ENCODE results near the gene SPOCD1.

SPOCD1 gene

DNA sequence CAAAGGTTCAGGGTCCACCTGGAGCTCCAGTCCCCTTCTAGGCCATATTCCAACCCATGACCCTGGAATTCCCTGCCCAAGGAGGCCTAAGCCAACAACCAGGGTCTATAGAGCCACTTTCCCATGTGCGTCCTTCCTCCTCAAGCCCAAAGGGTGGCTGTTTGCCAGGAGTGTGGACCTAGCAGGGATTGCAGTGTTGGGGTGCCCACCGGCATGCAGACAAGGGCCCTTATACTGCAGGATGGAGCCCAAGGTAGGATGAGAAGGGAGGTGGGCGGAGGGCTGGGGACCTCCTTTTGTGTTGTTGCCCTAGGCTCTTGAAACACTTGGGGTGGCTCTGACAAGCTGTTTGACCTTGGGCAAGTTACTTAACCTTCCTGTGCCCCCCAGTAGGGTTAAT is 32.0 kb downstream of the SPOCD1 start:
- H3K4me3 ChIP-seq (ENCODE audit: low read depth, low read length): no peak overlapping the region
- CTCF ChIA-PET: interaction anchor here (1.1 to 2.0 kb wide), 4 partner anchors 8 to 180 kb away, joined by 3 to 8 read pairs (median 4); partner anchors contain the start of gene ADGRB2
- TF ChIP-seq, protein P1, sequence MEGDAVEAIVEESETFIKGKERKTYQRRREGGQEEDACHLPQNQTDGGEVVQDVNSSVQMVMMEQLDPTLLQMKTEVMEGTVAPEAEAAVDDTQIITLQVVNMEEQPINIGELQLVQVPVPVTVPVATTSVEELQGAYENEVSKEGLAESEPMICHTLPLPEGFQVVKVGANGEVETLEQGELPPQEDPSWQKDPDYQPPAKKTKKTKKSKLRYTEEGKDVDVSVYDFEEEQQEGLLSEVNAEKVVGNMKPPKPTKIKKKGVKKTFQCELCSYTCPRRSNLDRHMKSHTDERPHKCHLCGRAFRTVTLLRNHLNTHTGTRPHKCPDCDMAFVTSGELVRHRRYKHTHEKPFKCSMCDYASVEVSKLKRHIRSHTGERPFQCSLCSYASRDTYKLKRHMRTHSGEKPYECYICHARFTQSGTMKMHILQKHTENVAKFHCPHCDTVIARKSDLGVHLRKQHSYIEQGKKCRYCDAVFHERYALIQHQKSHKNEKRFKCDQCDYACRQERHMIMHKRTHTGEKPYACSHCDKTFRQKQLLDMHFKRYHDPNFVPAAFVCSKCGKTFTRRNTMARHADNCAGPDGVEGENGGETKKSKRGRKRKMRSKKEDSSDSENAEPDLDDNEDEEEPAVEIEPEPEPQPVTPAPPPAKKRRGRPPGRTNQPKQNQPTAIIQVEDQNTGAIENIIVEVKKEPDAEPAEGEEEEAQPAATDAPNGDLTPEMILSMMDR (IDR thresholded peaks at IDR 0.05; ENCODE audit: insufficient read depth, low read length, missing control alignments): no peak
- DNase-seq (ENCODE audit: low read depth, low spot score): no peak
- POLR2A ChIA-PET: no interaction called here

DNA sequence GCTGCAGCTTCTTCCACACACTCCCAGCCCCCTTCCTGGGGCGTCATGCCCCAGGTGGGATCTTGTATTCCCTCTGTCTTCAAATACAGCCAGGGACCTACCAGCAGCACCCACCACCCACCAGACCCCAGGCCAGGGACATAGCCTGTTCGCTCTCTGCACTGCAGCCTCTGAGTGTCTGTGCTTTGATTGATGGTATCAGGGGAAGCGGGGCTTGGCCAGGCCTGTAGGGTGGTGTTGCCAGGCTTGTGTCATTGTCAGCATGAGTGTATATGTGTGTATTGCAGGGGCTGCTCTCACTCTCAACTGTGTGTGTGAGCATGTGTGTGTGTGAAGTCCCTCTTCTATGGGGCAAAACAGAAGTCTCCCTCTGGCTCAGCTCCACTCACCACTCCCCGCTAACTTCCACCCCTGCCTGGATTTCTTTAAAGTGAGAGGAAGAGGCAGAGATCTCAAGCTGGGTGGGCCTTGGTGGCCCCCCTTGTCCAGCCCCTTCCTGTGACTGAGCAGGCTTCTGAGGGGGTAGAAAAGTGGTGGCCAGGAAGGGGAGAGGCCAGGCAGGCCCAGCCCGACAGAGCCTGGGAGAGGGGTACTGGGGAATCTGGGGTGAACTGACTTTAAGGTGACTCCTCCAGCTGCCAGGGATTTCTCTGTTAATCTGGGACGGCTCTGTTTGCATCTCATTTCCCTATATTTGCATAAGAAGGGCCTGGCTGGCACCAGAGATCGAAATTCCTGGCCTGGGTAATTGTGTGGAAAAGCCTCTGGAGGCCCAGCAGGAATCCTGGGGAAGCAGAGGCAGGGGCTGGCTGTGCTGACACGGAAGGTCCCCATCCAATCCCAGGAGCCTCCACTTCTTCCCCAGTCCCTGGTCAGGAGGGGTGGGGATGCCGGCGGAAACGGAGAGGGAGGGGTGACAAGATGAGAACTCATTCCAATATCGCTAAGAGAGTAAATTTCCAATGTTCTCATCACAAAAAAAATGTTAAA is 33.1 kb downstream of the SPOCD1 start:
- no peak overlapping the region for H3K4me3 ChIP-seq (ENCODE audit: low read depth, low read length)
- TF ChIP-seq, protein P1 (IDR thresholded peaks at IDR 0.05; ENCODE audit: insufficient read depth, low read length, missing control alignments): no peak
- DNase-seq (ENCODE audit: low read depth, low spot score): no peak
- ChIA-PET CTCF (interaction anchor here (0.8 to 1.4 kb wide), 6 partner anchors 9 to 180 kb away, joined by 3 to 4 read pairs (median 4); partner anchors contain the start of gene ADGRB2), POLR2A (no interaction called here)

DNA sequence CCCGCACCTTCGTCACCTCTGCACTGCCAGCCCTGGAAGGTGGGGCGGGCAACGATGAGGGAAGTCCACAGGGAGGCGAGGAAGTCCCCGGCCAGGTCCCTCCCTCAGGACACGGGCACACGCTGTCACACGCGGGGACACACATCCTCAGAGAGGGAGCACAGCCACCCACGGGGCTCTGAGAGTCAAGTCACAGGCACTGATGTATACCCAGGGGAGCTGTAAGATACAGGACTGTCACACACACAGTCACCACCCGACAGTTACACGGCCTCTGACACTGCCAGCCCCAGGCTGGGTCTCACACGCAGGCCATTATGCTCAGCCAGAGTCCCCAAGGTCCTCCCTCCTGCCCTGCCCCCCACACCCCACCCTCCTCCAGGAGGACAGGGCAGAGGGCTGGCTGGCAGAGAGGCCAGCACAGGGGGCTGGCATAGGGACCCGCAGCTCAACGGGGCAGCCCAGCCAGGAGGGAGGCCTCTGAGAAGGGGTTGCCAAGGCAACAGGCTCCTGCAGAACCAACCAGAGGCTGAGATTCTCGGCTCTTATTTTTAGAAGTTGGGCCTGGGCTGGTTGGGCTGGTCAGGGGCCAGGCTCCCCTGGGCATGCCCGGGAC is 34.0 kb downstream of the SPOCD1 start:
- ChIA-PET CTCF (interaction anchor here (0.8 to 1.4 kb wide), 4 partner anchors 19 to 185 kb away, joined by 3 to 4 read pairs (median 3); no protein-coding TSS in a partner anchor), POLR2A (no interaction called here)
- DNase-seq (ENCODE audit: low read depth, low spot score): no peak
- no peak overlapping the region for H3K4me3 ChIP-seq (ENCODE audit: low read depth, low read length)
- TF ChIP-seq, protein P1 (IDR thresholded peaks at IDR 0.05; ENCODE audit: insufficient read depth, low read length, missing control alignments): no peak

DNA sequence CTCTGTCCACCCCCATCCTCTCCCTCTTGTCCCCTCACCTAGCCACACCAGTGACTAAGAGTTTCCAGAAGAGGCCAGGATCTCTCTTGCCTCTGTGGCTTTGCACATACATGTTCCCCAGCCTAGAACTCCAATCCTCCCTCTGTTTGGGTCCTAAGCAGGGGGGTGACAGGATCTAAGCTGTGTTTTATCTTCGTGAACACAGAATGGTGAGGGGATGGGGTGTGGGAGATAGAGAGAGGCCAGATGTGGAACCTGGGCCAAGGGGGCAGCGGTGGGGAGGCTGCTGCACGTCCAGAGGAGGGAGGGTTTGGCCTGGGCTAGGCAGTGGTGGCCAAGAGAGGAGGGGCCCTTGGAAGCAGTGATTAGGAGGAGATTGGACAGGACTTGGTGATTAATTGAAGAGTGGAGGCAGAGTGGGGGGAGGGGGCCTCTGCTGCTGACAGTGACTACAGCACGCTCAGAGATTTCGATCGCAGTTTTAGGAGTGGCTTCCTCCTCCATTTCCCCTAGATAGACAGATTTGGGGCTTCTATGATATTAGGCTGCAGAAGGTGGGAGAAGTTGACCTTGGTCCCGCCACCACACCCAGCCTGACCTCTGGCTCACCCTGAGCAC is 34.6 kb downstream of the SPOCD1 start:
- TF ChIP-seq, protein P1 (IDR thresholded peaks at IDR 0.05; ENCODE audit: insufficient read depth, low read length, missing control alignments): no peak
- H3K4me3 ChIP-seq (ENCODE audit: low read depth, low read length): no peak overlapping the region
- CTCF ChIA-PET: interaction anchor here (0.8 to 1.0 kb wide), 2 partner anchors 18 to 185 kb away, joined by 3 read pairs; no protein-coding TSS in a partner anchor
- POLR2A ChIA-PET: no interaction called here
- no peak for DNase-seq (ENCODE audit: low read depth, low spot score)

DNA sequence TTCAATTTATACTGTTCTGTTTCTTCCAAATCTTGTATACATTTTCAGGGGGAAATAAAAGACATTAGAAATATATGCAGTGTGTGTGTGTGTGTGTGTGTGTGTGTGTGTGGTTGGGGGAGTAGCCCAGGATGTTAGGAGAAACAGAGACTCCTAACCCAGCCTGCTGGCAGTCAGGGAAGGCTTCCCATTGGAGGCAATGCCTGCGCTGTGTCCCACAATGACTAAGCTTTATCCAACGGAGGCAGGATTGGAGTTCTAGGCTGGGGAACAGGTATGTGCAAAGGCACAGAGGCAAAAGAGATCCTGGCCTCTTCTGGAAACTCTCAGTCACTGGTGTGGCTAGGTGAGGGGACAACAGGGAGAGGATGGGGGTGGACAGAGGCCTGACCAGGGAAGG is 35.2 kb downstream of the SPOCD1 start:
- ChIA-PET CTCF (interaction anchor here (1.0 to 4.5 kb wide), 3 partner anchors 8 to 184 kb away, joined by 3 to 28 read pairs (median 4); no protein-coding TSS in a partner anchor), POLR2A (interaction anchor here (0.5 kb wide), 1 partner anchor 284 kb away, joined by 3 read pairs; no protein-coding TSS in a partner anchor)
- no peak for DNase-seq (ENCODE audit: low read depth, low spot score)
- TF ChIP-seq, protein P1 (IDR thresholded peaks at IDR 0.05; ENCODE audit: insufficient read depth, low read length, missing control alignments): no peak
- H3K4me3 ChIP-seq (ENCODE audit: low read depth, low read length): no peak overlapping the region
